22Rv1 (cell line): ENCODE results near the gene SDC4.

Experiments used
- ZFX ChIP-seq: fragments of 450-650 bp; IDR thresholded peaks from 2 replicates; pipeline ENCODE4 v1.6.1; 2017; ENCODE audit warnings: antibody characterized with exemption, borderline replicate concordance
- TF ChIP-seq, protein P1 (sequence below): fragments of 450-650 bp; IDR thresholded peaks from 2 replicates; pipeline ENCODE4 v1.5.1; 2017; ENCODE audit warnings: mild to moderate bottlenecking

DNA sequence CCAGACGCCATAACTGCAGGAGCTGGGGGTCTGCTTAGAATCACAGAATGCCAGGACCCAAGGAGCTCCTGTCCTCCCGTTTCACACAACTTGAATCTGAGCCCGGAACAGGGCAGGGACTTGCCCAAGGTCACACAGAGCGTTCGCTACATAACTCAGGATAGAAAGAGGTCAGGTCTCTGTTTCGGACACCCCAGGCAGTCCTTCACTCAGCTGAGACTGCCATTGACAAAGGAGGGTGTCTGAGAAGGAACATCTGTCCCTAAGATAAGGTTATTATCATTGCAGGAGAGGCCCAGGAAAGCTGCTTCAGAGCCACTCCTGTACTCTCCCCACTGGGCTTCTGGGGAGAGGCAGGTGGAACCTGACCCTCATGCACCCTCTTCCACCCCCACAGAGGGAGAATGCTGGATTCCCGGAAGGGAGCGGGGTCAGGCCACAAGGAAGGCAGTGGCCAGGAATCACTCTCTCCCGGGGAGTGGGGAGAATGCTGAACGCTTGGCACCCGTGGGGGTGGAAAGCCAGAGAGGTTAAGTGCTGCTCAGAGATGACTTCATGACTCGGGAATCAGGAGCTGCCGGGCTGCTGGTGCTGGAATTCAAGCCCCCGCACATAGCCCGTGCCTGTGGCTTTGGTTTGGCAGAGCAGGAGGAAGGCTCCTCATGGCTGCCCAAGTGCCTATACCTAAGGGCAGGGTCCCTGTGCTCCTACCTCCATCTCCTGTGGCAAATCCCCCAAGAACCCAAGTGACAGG is 10.7 kb downstream of the SDC4 start:
- TF ChIP-seq, protein P1, sequence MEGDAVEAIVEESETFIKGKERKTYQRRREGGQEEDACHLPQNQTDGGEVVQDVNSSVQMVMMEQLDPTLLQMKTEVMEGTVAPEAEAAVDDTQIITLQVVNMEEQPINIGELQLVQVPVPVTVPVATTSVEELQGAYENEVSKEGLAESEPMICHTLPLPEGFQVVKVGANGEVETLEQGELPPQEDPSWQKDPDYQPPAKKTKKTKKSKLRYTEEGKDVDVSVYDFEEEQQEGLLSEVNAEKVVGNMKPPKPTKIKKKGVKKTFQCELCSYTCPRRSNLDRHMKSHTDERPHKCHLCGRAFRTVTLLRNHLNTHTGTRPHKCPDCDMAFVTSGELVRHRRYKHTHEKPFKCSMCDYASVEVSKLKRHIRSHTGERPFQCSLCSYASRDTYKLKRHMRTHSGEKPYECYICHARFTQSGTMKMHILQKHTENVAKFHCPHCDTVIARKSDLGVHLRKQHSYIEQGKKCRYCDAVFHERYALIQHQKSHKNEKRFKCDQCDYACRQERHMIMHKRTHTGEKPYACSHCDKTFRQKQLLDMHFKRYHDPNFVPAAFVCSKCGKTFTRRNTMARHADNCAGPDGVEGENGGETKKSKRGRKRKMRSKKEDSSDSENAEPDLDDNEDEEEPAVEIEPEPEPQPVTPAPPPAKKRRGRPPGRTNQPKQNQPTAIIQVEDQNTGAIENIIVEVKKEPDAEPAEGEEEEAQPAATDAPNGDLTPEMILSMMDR, result no peak
- no peak for TF ChIP-seq ZFX
